GM19035 (cell line): Measurements from ENCODE around the gene C1RL.
A peak's percentile ranks its signal among the peaks of the same experiment; 100 is the strongest.

Source experiments
- ATAC-seq: cut with Tn5 transposase; IDR thresholded peaks from one replicate; pipeline ENCODE4 v1.9.1; 2021; ENCODE audit not compliant: unreplicated experiment

The C1RL gene

DNA sequence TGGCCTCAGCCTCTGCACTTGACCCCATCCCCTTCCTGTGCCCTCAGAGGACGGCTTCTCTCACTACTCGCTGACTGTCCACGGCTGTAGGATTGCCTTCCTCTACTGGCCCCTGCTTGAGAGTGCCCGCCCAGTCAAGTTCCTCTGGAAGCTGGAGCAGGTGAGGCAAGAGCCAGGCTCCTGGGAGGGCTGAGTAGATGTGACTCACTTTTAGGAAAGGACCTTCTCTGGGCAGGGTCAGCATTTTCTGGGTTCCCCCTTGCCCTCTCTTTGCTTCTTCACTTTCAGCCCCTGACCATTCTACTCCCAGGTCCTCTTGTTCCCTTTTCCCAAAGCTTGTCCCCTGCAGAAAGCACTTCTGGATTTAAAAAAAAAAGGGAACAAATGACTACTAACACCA lies 28.9 kb upstream of the C1RL start:
- ATAC-seq = no peak

DNA sequence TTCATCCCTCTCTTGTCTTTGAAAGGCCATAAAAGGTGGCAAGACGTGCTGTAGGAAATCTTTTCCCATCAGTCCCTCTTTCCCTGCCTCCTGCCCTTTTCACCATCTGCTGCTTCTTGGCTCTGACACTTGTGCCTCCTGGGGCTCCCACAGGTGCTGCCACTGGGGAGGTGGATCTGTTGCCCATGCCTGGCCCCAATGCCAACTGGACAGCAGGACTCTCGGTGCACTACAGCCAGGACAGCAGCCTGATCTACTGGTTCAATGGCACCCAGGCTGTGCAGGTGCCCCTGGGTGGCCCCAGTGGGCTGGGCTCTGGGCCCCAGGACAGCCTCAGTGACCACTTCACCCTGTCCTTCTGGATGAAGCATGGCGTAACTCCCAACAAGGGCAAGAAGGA lies 27.7 kb upstream of the C1RL start:
- ATAC-seq = no peak

DNA sequence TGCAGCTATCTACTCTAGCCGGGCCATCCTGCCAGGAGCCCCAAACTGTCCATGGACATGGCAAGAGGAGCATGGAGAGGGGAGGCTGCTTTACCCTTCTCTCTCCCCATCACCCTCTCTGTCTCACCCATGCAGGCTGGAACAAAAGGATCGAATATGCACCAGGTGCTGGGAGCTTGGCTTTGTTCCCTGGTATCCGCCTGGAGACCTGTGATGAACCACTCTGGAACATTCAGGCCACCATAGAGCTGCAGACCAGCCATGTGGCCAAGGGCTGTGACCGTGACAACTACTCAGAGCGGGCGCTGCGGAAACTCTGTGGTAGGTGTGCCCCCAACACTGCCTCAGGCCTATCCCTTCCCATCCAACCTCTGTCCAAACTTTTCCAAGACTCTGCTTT lies 27.1 kb upstream of the C1RL start:
- no peak for ATAC-seq

DNA sequence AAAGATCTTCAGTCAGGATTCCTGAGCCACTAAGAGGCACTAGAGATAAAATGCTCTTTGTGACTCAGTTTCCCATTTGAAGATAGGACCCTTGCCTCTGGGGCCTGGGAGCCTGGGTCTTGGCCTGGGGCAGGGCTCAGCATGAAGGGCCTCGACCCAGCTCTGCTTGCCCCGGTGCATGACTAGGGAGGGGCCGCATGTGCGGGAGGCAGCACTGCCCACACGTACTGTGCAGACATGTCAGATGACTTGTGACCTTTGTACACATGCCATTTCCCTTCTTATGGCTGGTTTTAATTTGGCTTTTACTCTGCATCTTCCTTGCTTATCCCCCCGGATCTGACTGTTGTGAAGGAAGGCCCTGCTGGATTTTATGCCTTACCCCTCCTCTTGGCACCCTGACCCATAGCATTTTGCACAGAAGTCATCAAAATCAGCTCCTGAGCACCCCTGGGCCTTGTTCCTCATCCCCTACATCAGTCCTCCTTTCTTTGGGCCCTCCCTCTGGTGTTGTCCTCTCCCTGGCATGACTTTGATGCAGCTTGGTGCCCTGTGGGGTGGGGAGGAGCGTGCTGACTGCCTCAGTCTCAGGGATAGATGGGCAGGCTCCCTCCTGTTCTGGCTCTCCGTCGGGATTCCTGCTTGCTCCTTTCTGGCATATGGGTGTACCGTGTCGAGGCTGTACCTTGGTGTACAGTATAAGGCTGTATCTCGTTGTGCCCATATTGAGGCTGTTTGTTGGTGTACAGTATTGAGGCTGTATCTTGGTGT lies 25.6 kb upstream of the C1RL start:
- no peak for ATAC-seq

DNA sequence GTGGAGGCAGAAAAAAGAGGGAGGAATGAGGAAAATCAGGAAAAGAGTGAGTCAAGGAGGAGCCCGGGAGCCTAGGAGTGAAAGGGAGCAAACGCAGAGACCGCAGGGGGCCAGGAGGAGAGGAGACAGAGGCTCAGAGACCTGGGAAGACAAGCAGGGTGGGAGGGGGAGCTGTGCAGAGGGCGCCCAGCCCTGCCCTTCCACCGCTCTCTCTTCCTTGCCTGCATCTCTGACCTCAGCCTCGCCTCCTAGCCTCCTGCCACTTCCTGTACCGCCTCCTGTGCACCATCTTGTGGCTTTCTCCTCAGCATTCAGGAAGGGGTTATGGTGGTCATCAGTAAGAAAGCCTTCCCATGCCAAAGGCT lies 22.5 kb upstream of the C1RL start:
- no peak for ATAC-seq

DNA sequence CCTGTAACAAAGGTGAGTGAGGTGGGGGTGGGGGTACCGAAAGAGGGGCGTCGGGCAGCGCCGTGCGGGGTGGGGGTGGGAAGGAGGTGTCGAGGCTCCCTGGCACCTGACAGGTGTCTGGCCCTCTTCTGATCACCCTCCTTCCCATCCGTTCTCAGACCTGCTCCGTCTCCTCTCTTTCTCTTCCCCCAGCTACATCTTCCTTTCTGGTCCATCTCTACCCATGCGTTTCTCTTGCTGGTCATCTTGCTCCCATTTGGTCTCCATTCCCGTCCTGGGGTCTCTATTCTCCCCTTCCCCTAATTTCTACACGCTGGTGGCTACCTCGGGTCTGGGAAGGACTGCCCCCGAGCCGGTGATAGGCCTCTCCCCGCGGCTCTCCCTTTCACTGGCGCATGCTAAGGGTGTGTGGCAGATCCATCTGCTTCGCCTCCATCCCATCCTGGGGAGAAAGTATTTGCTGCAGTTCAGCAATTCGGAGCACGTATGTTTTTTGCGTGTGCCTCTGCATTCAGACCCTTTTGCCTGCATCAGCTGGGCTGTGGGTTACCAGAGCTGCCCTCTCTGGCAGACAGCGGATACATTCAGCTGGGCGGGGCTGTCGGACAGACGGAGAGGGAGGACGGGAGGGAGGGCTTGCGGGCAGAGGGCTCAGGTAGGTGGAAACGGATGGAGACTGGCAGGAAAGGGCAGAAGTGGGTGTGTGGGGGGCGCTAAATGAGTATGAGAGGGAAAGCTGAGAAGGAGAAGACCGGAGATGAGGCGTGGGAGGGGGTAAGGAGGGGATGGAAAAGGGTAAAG lies 21.9 kb upstream of the C1RL start:
- ATAC-seq = no peak

DNA sequence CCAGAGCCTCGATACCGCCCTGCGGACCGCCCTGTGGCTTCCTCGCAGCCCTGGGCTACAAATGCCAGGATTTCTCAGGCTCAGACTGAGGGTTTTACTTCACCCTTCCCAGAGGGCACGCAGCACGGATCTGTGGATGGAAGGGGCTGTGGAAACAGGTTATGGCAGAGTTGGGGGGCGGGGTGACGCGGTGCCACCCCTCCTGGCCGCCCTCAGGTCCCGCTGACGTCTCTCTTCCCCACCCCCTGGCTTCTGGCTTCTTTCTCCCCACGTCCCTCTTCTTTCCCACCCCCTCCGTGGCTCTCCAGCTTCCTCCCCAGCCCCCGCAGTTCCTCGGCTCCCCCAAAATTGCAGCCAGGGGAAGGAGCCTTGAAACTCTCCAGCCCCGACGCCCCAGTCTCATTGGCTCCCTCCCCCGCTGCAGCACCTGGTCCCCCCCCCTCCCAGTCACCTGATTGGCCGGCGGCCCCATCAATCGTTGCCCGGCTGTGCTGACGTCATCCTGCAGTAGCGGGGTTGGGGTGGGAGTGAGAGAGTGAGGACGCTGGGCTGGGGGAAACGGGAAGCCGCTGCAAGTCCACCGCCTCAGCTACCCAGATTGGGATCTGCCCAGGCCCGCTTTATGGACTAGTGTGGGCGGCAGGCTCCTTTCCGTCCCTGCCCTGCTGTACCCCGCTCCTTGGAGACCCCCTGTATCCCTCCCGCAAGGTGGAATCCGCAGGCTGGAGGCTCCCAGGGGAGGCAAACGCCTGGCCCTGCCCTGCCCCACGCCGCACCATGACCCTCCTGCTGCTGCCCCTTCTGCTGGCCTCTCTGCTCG lies 21.1 kb upstream of the C1RL start, which contains the start of gene CLSTN3:
TSS of gene CLSTN3 (plus strand) at position 500 of the 820 bp plus-strand sequence. CDS start at position 778, 278 bp downstream.
- ATAC-seq = peak; percentile 76

DNA sequence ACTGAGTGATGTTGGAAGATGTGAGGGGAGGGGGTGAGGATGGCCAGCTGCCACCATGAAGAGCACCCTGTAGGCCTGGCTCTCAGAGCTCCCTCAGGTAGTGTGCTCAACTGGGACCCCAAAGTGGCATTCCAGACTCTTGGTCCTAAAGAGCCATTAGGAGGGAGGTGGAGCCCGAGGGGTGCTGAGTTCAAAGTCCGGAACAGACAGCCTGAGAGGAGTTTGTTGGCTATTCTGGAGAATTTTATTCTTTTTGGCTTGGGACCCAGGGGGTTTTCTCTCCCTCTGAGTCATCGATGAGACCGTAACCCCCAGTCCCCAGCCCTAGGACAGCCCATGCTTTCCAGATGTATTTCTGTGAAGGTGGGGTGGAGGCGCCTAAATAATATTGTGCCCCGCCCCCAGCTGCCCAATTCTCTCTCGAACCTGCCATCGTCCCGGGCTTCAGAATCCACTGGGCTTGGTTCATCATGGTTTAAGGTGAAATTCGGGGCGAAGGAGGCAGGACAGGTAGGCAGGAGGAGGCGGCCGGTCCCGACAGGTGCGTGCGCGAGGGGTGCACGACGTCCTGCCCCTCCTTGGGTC lies 20.4 kb upstream of the C1RL start:
- no peak for ATAC-seq

DNA sequence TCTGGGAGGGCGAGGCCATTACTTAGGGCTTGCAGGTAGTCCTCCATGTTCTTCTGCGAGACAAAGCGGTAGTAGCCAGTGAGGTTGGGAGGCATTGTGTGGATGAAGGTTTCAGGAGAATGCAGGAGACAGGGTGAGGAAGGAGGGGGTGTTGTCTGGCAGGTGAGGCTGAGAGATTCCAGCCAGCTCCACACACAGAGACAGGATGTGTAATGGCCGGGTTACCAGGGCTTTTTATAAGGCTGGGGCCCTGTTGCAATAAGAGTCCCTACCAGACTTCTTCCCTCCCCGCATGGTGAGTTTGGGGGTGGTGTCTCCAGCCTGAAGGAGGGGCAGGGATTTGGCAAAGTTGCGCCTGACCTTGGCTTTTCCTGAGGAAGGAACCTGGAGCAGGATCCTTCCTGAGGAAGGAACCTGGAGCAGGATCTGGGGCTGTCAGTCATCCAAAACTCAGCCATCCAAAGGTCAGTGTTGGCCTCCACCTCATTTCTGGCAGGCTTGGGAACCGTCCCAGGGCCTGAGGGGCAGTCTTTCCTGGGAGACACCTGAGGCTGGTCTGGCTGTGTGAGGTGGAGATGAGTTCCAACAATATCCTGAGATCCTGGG lies 19.8 kb upstream of the C1RL start, which contains the start of gene RBP5:
TSS of gene RBP5 (minus strand) at position 209 of the 606 bp plus-strand sequence. CDS start at position 95, 114 bp downstream.
- no peak for ATAC-seq

DNA sequence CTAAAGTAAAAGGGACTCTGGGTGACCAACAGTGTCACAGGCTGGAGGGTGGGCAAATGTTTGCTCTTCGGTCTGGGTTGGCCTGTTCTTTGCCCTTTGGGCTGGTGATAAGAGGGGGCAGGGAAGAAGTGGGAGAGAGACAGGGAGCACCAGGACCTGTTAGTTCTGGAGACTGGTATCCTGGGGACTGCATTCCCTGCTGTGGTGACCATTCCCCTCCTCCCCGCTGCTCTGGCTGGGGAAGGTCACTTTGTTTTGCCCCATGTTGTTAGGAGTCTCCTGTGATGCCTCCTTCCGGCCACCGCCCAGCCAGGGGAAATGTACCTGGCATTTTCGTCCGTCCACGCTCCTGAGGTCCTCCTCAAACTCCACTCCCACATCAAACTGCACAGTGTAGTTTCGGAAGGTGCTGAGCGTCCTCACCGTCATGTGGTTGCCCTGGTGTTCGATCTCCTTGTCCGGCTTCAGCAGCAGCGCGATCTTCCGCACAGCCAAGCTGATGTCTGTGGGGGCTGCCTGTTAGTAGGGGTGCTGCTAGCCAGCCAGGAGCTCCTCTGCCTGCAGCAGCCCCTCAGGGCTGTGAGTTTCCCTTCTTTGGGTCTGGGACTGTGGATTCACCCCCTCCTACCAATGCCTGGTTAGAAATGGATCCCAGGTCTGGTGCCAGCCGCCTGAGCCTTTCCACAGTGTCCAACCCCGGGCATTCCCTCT lies 19.1 kb upstream of the C1RL start:
- ATAC-seq = no peak

DNA sequence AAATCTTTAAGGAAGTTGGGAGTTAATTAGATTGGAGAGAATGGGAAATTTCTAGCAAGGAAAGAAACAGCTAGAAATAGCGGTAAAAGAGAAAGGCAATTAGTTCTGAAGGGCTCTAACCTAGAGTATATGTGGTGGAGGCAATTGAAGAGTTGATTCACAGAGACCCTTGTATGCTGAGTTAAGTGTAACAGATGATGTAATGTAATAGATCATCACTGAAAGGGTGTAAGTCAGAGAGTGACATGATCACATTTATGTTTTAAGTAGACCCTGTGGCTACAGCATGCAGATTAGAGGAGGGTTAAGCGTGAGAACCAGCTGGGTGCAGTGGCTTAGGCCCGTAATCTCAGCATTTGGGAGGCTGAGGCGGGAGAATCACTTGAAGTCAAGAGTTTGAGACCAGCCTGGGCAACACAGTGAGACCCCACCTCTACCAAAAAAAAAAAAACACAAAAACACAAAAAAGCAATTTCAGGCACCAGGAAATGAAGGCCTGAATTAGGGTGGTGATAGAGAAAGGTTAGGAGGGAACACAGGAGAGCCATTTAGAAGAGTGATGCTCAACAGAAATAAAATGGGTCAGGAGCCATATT lies 16.7 kb upstream of the C1RL start:
- no peak for ATAC-seq

DNA sequence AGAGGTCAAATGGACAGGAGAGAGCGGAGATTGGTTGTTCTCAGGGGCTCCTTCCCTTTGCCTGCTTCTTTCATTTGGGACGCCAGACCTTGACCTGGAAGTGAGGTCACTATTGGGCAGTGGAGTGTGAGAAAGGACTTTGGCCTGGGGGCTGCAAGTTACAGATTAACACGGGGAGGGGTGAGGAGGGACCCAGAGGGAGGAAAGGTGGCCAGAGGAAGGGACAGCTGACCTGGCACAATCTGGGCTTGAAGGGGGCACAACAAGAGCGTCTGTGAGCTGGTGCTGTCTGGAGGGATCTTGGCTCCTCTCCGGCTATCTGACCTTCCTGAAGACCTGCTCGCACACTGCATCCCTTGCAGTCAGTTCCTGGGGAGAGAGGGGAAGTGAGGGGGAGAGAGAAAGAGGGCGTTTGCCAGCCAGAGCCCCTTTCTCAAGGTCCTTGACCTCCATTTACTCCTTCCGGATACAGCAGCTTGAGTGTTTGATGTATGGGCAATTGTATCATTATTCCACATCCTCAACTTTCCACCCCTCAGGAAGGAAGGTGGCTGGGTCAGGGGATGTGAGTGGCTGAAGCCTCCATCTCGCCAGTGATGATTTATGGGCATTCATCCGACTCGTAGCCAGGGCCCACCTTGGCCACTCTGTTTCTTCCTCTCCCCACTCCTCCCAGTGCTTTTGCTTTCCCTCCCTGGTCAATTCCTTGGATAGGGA lies 14.9 kb upstream of the C1RL start:
- no peak for ATAC-seq

DNA sequence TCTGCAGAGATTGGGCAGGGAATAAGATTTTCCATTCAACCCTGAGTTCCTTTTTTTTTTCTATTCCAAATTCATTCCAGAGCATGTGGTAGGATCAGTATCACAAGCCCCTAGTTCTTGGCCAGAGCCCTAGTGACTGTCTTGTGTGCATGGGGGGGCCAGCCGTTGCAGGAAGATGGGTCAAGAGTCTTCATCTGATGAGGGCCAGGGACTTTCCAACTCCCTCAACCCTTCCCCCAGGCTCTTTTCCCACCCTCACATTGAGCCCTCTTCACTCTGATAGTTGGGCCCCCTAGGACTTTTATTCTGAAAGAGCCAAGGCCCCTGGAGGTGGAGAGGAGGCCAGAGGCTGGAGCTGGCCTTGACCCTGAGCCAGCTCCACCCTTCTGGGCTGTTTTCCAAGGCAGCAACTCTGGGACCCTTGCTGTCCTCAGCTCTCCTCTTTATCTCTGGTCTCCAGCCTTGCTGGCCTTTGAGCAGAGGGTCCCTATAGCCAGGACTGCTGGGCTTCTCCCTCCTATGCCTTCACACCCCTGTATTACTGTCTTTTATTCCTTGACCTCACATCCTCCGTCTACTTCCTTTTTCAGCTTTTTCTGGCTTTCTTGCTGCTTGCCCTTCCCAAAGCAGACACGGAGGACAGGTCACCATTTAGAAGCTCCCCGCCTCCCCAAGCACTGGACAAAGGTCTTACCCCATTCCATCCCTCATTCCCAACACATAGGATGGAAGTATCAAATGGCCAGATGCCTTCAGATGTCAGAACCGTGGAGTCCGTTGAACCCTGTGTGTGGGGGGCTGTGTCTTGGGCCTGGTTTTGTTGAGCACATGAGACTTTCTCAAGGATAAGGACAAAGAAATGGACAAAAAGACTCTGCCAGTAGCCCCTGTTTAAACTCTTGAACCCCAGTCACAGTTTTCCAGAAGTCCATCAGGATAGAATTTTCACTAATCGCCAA lies 14.1 kb upstream of the C1RL start:
- no peak for ATAC-seq

DNA sequence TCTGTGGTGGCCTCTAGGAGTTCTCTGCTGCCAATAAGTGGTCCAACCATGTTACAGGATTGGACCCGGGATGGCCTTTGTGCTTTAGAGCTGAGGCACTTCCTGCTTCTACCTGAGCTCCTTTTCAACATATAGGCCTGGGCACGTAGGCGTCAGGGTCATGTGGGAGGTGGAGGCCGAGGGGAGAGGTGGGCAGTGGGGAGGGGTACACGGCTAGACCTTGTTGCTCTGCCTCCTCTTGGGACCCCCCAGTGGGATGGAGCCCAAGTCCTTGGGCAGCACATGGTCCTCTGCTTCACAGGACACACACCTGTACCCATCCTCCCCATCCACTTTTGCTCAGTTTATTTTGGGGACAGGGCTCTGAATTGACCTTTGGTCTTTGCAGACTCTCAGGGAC lies 12.3 kb upstream of the C1RL start:
- ATAC-seq = no peak

DNA sequence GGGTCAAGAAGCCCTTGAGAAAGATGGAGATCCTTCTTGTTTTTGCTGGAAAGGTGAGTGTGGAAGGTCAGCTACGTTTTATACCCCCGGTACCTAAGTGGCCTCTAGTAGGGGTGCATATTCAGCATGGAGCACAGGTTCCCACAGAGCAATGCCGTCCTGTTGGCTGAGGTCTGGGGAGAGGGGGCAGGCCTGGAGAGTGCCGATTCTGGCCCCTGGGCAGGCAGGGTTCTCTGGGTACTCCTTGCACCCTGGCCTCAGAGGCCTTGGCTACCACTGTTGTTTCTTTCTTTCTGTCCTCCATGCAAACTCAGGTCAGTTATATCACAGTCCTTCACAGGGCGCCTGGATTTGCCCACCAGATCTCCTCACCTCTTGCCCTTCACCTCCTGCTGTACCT lies 11.2 kb upstream of the C1RL start:
- ATAC-seq = no peak

DNA sequence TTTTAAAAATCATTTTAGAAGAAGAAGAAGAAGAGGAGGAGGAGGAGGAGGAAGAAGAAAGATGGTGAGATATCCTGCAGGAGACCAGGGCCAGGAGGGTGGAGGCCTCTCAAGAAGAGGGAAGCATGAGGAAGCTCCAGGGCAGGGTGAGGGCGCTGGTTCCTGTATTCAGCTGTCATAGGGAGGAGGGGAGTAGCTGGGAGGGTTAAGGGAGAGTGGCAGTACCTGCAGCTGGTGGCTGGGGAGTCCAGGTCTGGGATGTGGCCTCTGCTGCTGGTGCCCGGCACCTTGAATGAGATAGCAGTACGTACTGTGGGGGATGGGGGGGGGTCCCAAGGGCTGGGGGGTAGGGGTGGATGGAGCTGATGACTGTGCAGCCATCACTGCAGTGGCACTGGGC lies 9.9 kb upstream of the C1RL start:
- ATAC-seq = no peak

DNA sequence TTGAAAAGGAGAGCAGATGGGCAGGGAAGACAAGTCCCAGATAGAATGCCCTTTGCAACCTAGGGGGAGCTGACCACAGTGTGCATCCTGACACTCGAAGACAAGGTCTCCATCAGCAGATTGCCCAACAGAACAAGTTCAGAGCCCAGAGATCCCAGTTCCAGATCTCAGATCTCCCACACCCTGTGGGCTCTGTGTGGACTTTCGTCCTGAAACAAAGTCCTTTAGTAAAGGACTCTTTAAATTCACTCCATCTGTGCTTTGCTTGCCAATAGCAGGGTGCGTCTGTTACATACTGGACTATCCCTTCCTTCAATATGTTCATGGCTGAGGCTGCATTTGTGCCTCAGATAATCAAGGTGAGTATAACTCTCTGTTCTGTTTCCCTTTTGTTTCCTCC lies 8.7 kb upstream of the C1RL start:
- no peak for ATAC-seq

DNA sequence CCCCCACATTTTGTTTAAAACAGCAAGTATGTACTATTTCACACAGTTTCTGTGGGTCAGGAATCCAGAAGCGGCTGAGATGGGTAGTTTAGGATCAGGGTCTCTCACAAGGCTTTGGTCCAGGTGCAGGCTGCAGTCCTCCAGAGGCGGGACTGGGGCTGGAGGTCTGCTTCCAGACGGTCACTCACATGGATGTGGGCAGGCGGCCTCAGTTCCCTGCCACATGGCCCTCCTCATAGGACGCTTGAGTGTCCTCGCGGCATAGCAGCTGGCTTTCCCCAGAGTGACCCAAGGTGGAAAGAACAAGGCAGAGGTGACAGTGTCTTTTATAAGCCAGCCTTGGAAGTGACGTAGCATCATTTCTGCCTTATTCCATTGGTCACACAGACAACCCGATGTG lies 7.9 kb upstream of the C1RL start:
- no peak for ATAC-seq
